B cell (primary cell): ENCODE measurements around the gene KLHL2.

Experiments used
- CTCF ChIP-seq: fragments of 200-600 bp; IDR thresholded peaks from one replicate; pipeline ENCODE4 v1.8.0; 2022; ENCODE audit warnings: antibody characterized with exemption, mild to moderate bottlenecking
- EZH2 ChIP-seq: IDR thresholded peaks from 2 replicates; pipeline ENCODE4 v1.6.1; 2012; ENCODE audit warnings: borderline replicate concordance, low read depth, mild to moderate bottlenecking, moderate library complexity, low read length; ENCODE audit not compliant: insufficient read depth, poor library complexity, severe bottlenecking

GRCh38 chr4:165191348-165191656, 16.1 kb upstream of the KLHL2 start:
- TF ChIP-seq EZH2 (no peak), CTCF (no peak)
